Regular cardiac myocyte (primary cell): ENCODE measurements around the gene ZPR1. TPM values are rescaled to one million over a fixed set of nuclear protein-coding genes. Genes with fewer than 3 reads are reported as not detected.

Experiments used
- total RNA-seq: library from RNA; depleted of rRNA; stranded (reverse); fragments of >200 nt; gene quantifications from 2 replicates; pipeline ENCODE4 v1.2.3, GENCODE V29; 2014

Gene ZPR1, protein sequence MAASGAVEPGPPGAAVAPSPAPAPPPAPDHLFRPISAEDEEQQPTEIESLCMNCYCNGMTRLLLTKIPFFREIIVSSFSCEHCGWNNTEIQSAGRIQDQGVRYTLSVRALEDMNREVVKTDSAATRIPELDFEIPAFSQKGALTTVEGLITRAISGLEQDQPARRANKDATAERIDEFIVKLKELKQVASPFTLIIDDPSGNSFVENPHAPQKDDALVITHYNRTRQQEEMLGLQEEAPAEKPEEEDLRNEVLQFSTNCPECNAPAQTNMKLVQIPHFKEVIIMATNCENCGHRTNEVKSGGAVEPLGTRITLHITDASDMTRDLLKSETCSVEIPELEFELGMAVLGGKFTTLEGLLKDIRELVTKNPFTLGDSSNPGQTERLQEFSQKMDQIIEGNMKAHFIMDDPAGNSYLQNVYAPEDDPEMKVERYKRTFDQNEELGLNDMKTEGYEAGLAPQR
- 38.9 and 52.9 TPM in 2 replicates for total RNA-seq

DNA sequence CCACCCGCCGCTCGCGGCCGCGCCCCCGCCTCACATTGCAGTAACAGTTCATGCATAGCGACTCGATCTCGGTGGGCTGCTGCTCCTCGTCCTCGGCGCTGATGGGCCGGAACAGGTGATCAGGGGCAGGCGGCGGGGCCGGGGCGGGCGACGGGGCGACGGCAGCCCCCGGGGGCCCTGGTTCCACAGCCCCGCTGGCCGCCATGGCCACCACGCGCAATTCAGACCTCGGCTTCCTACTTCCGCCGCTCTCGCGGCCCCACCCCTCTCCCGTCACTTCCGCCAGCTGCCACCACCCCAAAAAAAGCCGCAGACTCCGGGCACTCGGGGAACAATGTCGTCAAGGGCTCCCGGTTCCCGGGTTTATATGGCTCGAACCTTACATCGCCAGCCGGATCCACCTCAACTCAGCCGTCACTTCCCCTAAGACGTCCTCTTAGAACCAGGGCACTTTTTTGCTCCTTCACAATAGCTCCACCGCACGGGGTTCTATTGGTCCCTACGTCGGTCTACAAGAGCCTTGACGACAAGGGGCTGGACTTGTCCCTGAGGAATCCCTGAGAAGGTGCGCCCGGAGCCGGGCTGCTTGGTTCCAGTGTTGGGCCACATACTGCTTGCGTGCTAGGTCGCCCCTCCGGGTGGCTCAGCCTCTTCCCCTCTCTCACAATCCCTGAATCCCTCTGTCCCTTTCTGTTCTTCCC is at the start of gene ZPR1:
ZPR1 (minus strand) TSS at position 238 of the 701 bp plus-strand sequence; CDS start at position 205, 33 bp downstream.

DNA sequence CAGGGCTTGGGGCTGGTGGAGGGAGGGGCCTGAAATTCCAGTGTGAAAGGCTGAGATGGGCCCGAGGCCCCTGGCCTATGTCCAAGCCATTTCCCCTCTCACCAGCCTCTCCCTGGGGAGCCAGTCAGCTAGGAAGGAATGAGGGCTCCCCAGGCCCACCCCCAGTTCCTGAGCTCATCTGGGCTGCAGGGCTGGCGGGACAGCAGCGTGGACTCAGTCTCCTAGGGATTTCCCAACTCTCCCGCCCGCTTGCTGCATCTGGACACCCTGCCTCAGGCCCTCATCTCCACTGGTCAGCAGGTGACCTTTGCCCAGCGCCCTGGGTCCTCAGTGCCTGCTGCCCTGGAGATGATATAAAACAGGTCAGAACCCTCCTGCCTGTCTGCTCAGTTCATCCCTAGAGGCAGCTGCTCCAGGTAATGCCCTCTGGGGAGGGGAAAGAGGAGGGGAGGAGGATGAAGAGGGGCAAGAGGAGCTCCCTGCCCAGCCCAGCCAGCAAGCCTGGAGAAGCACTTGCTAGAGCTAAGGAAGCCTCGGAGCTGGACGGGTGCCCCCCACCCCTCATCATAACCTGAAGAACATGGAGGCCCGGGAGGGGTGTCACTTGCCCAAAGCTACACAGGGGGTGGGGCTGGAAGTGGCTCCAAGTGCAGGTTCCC is 41.8 kb upstream of the ZPR1 start, which contains the start of gene APOC3:
APOC3 (plus strand) TSS at position 383 of the 659 bp plus-strand sequence. CDS start 676 bp downstream, outside the sequence.

DNA sequence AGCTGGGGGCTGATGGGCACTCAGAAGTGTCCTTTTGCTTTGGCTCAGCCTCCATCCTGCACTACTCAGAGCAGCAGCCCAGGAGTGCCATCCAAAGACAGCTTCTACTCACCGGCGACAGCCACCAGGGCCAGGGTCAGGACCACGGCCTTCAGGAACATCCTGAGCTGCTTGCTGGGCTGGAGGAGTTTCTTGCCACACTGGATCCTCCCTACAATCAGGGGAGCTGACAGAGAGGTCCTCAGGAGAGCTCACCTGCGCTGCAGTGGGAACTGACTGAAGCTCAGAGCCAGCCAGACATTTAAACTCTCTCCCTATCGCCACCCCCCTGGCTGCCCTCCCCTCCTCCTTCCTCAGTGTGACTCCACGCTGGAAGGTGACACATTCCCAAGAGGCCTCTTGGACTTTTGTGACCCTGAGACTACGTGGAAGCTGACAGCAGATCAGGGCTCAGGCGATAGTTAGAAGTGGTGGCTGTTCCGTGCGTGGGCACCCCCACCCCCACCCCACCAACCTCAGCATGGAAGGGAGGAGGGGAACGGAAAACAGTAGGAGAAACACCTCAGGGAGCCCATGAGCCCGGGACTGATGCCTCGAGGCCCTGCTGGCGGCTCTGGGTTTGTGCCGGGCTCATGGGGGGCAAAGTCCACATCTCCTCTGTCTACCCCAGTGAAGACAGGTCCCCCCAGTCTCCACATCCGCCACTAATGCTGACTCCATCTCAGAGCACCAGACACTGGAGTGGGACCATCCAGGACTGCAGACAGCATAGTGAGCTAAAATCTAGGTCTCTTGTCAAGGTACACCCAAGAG is 35.4 kb upstream of the ZPR1 start, which contains the start of gene APOA4:
APOA4 (minus strand) TSS at position 274 of the 813 bp plus-strand sequence; CDS start at position 161, 113 bp downstream.

DNA sequence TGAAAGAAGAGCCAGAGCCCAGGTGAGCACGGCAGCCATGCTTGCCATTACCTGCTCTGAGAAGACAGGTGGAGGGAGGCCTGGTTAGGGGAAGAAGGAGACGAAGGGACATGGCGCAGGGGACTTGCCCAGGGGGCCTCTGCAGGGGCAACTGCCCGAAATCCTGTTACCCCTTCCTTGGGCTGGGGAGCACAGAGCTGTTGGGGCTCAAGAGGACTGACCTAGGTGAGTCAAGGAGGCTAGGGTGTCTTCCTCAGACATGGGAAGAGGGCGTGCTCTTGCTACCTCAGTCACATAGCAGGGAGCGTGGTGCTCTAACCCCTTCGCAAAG is 4.0 kb upstream of the ZPR1 start, which contains the start of gene APOA5:
APOA5 (minus strand) TSS at position 67 of the 331 bp plus-strand sequence; CDS start at position 48, 19 bp downstream.

DNA sequence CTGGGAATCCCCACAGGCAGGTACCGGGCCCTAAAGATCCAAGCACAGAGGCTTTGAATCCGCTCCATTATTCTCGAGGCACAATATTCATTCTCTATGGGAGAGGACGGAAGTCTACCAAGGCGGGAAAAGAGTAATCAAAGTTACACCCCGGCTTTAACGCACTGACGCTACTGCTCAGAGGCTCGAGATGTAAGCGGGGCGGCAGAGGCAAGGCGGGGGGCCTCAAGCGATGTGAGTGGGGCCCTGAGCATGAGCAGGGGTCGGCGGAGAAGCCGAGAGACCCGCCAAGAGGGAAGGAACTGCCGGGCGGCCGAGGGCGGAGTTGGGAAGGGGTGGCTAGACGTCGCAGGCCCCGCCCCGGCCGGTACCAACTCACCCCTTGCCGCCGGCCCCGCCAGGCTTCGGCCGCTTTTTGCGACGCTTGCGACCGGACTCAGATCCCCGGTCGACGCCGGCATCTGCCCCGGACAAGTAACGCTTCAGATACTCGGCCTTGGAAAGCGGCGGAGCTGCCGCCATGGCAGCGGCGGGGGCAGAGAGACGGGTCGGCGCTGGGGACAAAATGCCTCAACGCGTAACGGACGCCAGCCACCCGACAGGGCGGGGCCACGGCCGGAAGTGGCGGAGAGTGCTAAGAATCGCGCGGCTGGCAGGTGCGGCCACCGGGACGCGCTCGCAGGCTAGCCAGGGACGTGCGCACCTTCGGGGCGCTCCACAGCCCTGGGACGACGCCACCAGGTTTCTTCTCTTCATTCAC is 15.2 kb downstream of the ZPR1 start, which contains the start of gene BUD13:
BUD13 (minus strand) TSS at position 545 of the 760 bp plus-strand sequence; CDS start at position 522, 23 bp downstream.

Other genes with a start within 250 kb of the ZPR1 start
- gene BUD13, start 15.0 kb downstream of the ZPR1 start, total RNA-seq = 10.7 and 20.3 TPM in 2 replicates
- gene APOA5, start 3.9 kb upstream of the ZPR1 start, total RNA-seq = under 0.01 TPM in 1 of 2 replicates, not detected in the other
- not detected in 2 replicates for gene APOA4, start 35.3 kb upstream of the ZPR1 start, total RNA-seq
- gene APOC3, start 41.9 kb upstream of the ZPR1 start, total RNA-seq = not detected in 2 replicates
- 13.0 and 24.5 TPM in 2 replicates for gene APOA1, start 49.6 kb upstream of the ZPR1 start, total RNA-seq